CD4-positive, alpha-beta T cell treated with Interleukin-6 for 4 hours (primary cell): ENCODE measurements around the gene TAS2R38.
"Not testable (repeated sequence)": the region's sequence is repeated elsewhere in the genome, so short reads cannot be mapped to it uniquely, and the experiment has no call there.

Source experiments
- DNase-seq: peaks from one replicate; pipeline ENCODE4 v3.0.0-alpha.2; 2020; ENCODE audit warnings: mixed read lengths

The TAS2R38 gene

DNA sequence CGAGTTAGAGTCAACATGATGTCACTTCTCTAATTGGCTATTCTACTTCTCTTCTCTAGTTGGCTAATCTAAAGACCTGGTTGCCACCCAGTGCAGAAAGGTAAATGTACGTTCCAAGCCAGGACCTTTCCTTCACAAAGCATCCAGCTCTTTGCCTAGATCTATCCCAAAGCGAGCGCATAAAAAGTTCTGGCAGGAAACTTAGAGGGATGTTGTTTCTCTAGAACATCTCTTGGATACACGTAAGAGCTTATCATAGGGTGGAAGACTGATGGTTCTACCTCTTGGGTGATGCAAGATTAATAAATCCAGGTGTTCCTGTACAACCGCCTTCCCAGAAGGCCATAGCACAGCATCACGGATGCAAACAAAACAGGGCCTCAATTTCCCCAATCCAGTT is at the start of gene TAS2R38:
Gene TAS2R38 (minus strand): TSS at position 101 of the 400 bp plus-strand sequence. CDS start 84 bp downstream, at position 17.
- no peak for DNase-seq

DNA sequence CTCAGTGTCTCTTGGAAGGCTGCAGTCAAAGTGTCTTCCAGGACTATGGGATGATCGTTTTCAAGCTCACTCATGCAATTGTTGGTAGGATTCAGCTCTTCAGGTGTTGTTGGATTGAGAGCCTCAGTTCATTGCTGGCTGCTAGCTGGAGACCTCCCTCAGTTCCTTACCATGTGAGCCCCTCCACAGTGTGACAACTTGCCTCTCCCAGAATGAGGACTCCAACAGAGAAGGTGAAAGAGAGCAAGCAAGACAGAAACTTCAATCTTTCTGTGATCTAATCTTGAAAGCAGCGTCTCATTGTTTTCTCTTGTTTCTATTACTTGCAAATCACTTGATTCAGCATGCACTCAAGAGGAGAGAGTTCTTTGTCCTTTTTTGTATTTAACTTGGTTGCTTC is 44.6 kb upstream of the TAS2R38 start:
- DNase-seq, result no peak

DNA sequence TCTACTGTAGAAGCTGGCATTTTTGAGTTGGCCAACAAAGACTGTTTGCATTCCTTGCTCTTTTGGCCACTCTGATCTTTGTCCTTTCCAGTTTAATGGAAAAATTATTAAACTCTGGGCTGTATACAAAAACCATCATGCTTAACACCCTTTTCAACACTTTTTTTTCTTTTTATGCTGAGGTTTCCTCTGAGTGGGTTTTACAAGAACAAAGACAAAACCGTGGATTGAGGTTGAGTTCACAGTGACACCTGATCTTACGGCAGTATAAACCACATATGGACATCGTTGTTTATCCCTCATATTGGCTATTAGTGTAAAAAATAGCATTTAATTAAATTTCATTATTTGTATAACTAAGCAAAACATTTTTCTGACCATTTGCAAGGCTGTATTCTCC is 43.9 kb upstream of the TAS2R38 start:
- no peak for DNase-seq

GRCh38 chr7:142012825-142013511 is 39.4 kb upstream of the TAS2R38 start:
- DNase-seq, result no peak

- no peak for DNase-seq
Measured at GRCh38 chr7:142010952-142011548, 37.5 kb upstream of the TAS2R38 start.

DNA sequence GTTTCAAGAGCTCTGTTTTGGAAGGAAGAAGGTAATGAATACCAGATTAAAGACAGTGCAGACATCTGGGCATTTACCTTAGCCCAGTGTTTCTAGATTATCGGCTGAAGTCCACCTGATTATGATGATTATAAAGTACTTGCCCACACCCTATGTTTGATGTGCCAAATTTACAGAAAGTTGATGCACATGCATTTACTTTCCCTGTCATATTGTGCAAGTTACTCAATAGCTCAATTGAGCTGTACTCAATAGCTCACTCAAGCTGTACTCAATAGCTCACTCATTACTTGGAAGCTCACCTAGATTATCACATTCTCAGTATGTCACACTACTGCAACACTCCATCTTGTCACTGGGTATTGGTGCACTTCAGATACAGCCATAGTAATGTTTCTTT is 35.6 kb upstream of the TAS2R38 start:
- no peak for DNase-seq

DNA sequence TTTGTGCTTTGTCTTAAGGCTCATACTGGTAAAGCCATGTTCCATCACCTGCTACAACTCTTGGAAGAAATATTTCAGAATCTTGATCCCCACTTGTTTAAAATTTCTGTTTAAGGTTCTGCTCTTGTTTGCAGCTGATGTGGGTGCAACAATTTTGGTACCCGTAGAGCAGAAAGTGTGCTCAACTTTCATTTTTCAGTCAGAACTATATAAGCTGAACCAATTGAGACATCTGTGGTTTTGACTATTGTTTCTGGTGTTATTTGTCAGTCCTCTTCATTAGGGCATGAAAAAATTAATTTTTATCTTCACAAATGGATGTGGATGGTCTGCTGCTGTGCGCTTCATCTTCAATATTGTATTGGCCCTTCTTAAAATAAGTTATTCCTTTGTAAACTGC is 33.0 kb upstream of the TAS2R38 start:
- DNase-seq, result no peak

- DNase-seq, result no peak
Measured at GRCh38 chr7:142002179-142002578, 28.6 kb upstream of the TAS2R38 start.

GRCh38 chr7:142001163-142001874 is 27.7 kb upstream of the TAS2R38 start:
- no peak for DNase-seq

DNA sequence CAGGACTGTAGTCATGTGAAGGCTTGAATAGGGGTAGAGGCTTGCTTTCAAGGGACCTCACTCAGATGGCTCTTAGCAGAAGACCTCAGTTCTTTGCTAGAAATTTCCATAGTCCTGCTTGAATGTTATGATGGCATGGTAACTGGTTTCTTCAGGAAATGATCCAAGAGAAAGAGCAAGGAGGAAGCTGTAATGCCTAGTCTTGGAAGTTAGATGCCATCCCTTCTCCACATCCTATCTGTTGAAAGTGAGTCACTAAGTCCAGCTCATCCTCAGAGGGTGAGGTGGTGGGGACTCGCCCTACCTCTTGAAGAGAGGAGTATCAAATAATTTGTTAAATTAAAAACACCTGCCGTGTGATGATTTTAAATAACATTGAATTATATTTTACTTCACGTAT is 26.7 kb upstream of the TAS2R38 start:
- no peak for DNase-seq

DNA sequence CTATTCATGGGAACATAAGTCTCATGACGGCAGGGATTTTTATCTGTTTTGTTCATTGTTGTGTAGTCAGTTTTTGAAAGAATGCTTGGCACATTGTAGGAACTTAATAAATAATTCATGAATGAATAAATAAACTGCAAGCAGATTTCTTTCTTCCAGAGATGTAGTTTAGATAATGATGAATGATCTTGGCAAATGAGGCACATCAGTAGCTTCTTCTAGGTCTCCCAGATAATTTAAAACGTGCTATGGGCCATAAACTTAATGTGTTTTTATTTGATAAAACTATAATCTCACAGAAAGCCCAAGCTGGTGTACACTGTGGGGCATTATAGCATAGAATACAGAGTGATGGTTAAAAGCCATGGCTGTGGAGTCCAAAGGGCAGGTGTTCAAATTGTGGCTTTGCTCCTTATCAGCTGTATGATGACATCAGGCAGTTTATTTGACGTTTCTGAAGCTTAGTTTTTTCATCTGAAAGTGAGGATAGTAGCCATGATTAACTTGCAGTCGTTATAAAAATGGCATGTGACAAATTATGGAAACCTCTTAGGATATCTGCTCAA is 25.6 kb upstream of the TAS2R38 start:
- DNase-seq, result no peak

GRCh38 chr7:141993354-141993753 is 19.8 kb upstream of the TAS2R38 start:
- no peak for DNase-seq

DNA sequence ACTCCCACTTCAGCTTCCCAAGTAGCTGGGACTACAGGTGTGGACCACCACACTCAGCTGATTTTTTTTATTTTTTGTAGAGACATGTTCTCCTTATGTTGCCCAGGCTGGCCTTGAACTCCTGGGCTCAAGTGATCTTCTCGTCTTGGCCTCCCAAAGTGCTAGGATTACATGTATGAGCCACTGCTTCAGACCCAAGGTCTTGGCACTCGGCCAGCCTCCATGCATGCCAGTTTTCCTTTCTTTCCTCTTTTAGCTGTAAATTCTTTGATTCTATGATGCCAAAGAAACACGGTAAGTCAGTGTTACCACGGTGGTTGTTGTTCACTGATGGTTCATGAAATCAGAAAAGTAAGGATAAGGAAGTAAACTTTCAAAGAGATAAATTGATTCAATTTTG is 19.1 kb upstream of the TAS2R38 start:
- DNase-seq, result no peak

GRCh38 chr7:141992156-141992555 is 18.6 kb upstream of the TAS2R38 start:
- no peak for DNase-seq

DNA sequence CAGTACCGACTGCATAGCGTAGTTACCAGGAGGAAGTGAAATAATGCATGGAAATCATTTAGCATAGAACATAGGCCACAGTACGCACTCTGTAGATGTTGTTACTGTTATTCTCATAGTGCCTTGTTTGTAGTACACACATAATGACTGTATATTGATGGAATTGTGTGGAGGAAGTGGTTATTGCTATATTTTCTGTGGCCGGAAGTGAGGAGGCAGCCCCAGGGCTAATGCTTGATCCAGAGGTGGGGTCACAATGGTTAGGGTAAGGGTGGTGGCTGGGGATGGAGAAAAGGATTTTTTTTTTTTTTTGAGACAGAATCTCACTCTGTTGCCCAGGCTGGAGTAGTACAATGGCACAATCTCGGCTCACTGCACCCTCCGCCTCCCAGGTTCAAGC is 17.6 kb upstream of the TAS2R38 start:
- DNase-seq, result no peak

DNA sequence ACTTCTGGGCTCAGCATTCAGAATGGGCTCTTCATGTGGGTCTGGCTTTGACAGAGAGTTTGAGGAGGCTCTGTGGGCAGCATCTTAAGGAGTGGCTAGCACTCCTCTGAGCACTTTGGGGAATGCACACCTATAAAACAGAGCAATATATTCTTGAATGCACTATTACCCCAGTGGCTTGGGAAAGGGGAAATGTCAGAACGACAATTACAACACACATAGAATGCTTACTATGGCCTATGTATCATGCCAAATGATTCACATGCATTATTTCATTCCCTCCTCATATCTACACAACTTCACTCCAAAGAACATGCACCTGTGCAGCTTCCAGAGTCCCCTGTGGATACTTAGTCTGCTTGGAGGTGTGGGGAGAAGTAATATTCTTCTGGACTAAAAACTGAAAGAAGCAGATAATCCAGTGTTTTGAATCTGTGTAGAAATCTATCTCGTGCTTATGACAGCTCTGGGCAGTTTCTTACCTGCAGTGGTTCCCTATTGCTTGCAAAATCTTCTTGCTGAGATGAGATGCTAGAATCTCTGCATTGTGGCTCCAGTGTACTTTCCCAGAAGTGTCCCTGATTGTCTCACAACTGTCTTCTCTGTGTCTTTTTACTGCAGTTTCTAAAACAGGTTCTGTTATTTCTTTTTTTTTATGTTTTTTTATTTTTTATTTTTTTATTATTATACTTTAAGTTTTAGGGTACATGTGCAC is 16.6 kb upstream of the TAS2R38 start:
- no peak for DNase-seq

DNA sequence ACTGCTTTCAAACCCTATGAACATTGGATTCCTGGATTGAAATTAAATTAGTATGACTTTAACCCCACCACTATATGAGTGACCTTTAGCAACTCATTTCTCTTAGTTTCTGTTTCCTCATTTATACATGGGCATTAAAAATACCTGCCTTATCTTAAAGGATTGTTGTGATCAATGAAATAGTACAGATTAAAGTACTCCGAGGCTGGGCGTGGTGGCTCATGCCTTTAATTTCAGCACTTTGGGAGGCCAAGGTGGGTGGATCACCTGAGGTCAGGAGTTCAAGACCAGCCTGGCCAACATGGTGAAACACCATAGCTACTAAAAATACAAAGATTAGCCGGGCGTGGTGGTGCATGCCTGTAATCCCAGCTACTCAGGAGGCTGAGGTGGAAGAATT is 14.2 kb upstream of the TAS2R38 start:
- DNase-seq, result not testable (repeated sequence)

DNA sequence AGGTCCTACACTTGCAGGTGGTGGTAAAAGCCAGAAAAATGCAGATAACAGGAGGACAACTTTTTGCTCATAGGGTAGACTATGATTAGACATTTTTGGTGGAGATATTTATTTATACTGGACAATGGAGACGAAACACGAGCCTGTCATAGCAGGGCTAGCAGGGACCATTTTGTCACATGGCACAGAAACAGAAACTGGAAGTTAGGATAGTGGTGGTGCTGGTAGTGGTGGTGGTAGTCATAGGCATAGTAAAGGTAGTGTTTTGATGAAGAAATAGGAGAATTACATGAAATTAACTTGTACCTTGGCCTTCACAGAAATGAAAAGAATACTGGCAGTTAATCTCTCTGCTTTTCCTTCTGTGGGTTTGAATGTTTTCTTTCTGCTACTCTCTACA is 13.3 kb upstream of the TAS2R38 start:
- DNase-seq, result no peak

- DNase-seq, result not testable (repeated sequence)
Measured at GRCh38 chr7:141985926-141986325, 12.4 kb upstream of the TAS2R38 start.

- DNase-seq, result no peak
Measured at GRCh38 chr7:141979568-141979967, 6.0 kb upstream of the TAS2R38 start.

GRCh38 chr7:141978351-141978750 is 4.8 kb upstream of the TAS2R38 start:
- no peak for DNase-seq

DNA sequence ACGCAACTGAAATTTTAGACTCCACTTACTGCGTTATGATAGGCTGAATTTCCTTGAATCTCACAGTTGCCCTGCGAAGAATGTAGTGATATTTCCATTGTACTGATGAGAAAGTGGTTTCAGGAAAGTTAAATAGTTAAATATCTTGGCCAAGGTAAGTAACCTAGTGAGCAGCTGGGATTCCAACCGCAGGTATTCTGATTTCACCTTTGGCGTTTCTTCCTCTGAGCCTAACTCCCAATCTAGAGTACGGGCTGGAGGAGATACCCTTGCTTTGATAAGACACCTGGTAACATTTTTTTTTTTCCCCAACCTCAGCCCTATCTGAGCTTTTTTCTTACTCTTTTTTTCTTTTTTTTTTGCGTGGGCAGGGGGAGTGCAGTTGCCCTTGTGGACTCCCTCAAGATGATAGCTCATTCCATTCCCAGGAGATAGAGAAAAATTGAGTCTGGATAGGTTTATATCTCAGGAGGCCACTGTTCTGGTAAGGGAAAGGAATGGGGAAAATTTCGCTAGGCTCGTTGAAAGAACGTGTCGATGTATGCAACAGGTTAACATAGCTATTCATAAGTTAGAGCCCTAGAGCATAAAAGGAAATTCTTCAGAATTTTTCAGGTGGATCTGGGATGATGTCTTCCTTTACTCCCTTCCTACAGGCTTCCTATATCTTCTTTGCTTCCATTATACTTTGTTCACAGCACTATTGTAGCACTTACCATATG is 3.1 kb upstream of the TAS2R38 start:
- no peak for DNase-seq
